Femur (tissue), 1 donor: ENCODE results near the gene TMEM106B.
"Not testable (repeated sequence)": the region's sequence is repeated elsewhere in the genome, so short reads cannot be mapped to it uniquely, and the experiment has no call there.

ENCODE experiments used
- DNase-seq: peaks from one replicate; pipeline ENCODE4 v3.0.0-alpha.2; 2017

Gene TMEM106B

GRCh38 chr7:12211054-12211710 lies at the start of gene TMEM106B:
Gene TMEM106B (plus strand): TSS chr7:12211294. CDS start chr7:12214811, 3,517 bp downstream.
- DNase-seq, result peak; percentile 98

DNA sequence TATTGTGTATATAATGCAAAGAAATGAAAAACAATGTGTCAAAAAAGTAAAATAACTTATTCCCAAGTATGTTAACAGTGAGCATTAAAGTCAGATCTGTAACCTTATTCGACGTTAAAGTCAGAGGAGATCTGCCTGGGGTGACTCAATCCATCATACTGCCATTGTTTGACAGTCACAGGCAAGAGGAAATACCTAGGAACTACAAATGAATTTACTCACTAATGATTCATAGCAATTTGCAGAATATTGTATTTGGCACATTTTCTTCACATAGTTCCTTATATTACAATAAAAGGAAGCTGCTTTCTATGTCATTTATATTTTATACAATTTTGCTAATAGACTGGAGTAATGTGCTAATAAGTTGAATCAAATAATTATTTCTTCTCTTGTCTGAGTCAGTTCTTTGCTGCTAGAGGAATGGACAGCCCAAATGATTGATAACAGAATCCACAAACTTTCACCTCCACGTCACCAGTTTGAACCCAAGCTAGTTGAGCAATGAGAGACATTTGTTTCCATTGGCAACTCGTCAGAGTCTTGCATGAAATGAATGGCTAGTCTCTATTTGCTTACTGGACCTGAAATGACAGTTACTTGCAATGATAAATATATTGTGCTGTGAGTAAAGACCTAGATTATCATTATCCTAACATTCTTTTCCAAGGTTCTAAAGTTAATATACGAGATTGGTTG lies 48.5 kb upstream of the TMEM106B start:
- DNase-seq, result no peak

DNA sequence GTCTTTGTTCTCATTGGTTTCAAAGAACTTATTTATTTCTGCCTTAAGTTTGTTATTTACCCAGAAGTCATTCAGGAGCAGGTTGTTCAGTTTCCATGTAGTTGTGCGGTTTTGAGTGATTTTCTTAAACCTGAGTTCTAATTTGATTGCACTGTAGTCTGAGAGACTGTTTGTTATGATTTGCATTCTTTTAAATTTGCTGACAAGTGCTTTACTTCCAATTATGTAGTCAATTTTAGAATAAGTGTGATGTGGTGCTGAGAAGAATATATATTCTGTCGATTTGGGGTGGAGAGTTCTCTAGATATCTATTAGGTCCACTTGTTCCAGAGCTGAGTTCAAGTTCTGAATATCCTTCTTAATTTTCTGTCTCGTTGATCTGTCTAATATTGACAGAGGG lies 43.0 kb upstream of the TMEM106B start:
- DNase-seq, result not testable (repeated sequence)

DNA sequence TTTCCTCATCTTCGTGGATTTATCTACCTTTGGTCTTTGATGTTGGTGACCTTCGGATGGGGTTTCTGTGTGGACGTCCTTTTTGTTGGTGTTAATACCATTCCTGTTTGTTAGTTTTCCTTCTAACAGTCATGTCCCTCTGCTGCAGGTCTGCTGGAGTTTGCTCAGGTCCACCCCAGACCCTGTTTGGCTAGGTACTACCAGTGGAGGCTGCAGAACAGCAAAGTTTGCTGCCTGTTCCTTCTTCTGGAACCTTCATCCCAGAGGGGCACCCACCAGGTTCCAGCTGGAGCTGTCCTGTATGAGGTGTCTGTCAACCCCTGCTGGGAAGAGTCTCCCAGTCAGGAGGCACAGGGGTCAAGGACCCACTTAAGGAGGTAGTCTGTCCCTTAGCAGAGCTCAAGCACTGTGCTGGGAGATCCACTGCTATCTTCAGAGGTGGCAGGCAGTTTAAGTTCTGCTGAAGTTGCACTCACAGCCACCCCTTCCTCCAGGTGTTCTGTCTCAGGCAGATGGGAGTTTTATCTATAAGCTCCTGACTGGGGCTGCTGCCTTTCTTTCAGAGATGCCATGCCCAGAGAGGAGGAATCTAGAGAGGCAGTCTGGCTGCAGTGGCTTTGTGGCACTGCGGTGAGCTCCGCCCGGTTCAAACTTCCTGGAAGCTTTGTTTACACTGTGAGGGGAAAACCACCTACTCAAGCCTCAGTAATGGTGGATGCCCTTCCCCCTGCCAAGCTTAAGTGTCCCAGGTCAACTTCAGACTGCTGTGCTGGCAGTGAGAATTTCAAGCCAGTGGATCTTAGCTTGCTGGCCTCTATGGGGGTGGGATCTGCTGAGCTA lies 40.9 kb upstream of the TMEM106B start:
- not testable (repeated sequence) for DNase-seq

- DNase-seq, result no peak
Measured at GRCh38 chr7:12173671-12174070, 37.4 kb upstream of the TMEM106B start.

GRCh38 chr7:12174931-12175330 lies 36.2 kb upstream of the TMEM106B start:
- DNase-seq, result no peak

DNA sequence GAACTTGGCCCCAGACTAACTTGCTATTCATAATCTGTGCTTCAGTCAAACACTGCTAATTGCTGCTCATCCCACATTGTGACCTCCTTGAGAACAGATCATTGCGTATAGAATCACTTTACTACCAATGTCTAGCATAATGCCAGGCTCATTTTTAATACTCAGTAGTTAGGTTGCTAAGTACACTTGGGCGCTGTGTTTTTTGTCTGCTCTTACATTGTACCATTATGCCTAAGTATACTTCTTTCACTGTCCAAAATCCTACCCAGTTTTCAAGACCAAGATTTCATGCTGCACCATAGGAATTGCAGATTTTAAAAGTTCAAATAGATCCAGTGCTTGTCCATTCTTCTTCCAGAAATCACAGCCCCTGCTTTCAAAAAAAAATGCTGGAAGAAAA lies 32.8 kb upstream of the TMEM106B start:
- no peak for DNase-seq

DNA sequence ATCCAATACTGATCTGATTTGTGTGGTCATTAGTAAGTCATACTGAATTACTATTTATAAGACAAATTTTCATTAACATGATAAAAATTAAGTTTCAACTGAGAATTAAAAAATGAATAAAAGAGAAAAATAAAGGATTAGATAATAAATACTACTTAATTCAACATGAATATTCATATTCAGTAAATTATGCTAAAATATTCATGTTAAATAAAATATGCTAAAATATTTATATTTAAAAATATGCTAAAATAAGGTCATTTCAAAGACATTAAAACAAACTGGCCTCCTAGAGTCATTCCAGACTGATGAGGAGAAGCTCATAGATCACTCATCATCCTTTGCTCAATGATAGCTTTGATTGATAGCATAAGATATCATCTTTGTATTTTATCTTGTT lies 16.7 kb upstream of the TMEM106B start:
- DNase-seq, result no peak

DNA sequence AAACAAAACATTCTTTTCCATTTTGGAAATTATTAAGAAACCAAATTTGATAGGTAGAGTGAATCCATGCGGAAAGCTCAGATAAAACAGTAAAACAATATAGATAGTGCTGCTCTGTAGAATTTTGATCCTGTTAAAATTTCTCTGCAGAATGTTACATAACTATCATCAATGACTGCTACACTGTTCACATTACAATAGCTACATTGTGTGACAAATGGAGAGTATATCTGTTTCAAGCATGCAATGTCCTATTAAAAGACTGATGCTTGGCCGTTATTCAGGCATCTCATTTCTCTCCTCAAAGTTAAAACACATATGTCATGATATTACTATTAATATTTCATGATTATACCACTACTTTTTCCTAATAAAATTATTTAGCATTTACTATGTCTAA lies 14.7 kb upstream of the TMEM106B start:
- no peak for DNase-seq

- DNase-seq, result no peak
Measured at GRCh38 chr7:12199363-12199762, 11.7 kb upstream of the TMEM106B start.

GRCh38 chr7:12207046-12207445 lies 4.0 kb upstream of the TMEM106B start:
- no peak for DNase-seq

GRCh38 chr7:12209221-12209620 lies 1.9 kb upstream of the TMEM106B start:
- no peak for DNase-seq

- DNase-seq, result no peak
Measured at GRCh38 chr7:12210179-12211053, 678 bp upstream of the TMEM106B start.

- DNase-seq, result peak; percentile 19
Measured at GRCh38 chr7:12211711-12212485, 804 bp downstream of the TMEM106B start.

DNA sequence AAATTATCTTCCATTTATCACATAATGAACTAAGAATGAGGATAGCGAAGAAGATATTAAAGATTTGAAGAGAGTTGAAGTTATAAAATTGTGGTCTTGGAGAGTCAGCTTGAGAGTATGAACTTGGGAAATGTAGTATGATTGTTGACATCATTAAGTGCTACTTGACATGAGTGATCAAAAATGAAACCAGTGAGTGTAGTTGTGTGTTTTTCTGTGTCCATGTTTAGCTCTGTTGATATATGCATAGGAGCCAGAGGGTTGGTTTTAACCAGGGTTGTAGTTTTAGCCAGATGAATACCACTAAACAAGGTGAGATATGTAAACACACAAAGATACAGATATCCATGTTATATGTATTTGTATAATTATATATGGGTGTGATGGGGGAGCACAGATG lies 6.2 kb downstream of the TMEM106B start:
- no peak for DNase-seq

- no peak for DNase-seq
Measured at GRCh38 chr7:12220389-12221046, 9.4 kb downstream of the TMEM106B start.

GRCh38 chr7:12221414-12221813 lies 10.3 kb downstream of the TMEM106B start:
- DNase-seq, result no peak

DNA sequence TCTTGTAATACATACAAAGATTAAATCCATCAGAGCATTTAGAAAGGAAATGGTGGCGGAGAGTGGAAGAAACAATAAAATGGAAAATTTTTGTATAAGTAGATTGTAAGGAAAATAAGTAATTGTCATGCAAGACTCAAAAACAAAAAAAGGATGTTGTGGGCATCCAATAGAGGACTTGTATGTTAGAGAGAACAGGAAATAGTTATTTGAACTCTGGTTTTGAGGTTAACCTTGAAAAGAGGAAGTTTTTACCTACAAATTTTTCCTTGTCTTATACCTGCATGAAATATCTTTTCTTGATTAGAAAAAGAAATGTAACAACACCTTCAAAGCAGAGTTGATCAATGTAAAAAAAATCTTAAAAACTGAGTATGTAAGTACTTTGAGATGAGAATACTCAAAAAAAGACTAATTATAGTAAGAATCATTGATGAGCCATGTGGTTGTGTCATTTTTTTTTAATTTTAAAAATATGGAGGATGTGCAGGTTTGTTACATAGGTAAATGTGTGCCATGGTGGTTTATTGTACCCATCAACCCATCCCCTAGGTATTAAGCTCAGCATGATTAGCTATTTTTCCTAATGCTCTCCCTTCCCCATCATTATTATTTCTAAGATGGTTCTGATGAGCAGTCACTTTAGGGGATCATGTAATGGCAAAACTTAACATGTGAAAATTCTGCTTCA lies 11.9 kb downstream of the TMEM106B start:
- DNase-seq, result no peak

- not testable (repeated sequence) for DNase-seq
Measured at GRCh38 chr7:12225017-12225416, 13.9 kb downstream of the TMEM106B start.

GRCh38 chr7:12226756-12227155 lies 15.7 kb downstream of the TMEM106B start:
- DNase-seq, result no peak

DNA sequence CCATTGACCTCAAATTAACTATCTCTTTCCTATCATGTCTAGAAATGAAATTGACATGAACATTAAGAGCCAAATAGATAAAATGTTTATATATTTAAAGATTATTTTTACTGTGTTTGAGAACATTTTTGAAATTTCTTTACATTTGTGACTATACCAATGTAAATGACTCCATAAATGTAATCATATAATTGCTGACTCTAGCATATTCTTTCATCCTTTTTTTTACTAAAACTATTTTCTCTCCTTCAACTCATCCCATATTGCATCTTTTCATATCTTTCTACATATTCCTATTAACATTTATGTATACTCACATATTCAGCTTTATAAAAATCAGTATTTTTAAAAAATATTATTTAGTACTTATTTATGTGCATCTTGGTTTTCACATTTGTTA lies 16.9 kb downstream of the TMEM106B start:
- DNase-seq, result no peak
